Mesenchymal stem cell (in vitro differentiated cells and primary cell): ENCODE results near the gene CNTLN.
"Not testable (repeated sequence)": the region's sequence is repeated elsewhere in the genome, so short reads cannot be mapped to it uniquely, and the experiment has no call there.

ENCODE experiments used
- DNase-seq: peaks from one replicate; pipeline ENCODE4 v3.0.0-alpha.2; 2013
- H2AFZ ChIP-seq: one replicate; pipeline ENCODE4 v1.6.1; 2013; ENCODE audit warnings: low read depth, mild to moderate bottlenecking, control low read depth, inconsistent platforms, low read length, moderate library complexity
- H2AK5ac ChIP-seq: 2 replicates; pipeline ENCODE4 v1.6.1; 2013; ENCODE audit warnings: low read length, moderate library complexity, mild to moderate bottlenecking, inconsistent platforms; ENCODE audit not compliant: severe bottlenecking
- H2BK120ac ChIP-seq: one replicate; pipeline ENCODE4 v1.6.1; 2013; ENCODE audit warnings: low read depth, mild to moderate bottlenecking, inconsistent platforms, low read length, moderate library complexity
- H2BK12ac ChIP-seq, 2 experiments: one replicate each; pipeline ENCODE4 v1.6.1; 2013; ENCODE audit warnings: inconsistent platforms in 2 of 2, low read length in 2 of 2, mild to moderate bottlenecking in 2 of 2, moderate library complexity in 2 of 2, control low read depth in 1 of 2
- H2BK15ac ChIP-seq: one replicate; pipeline ENCODE4 v1.6.1; 2013; ENCODE audit warnings: mild to moderate bottlenecking, low read depth, inconsistent platforms; ENCODE audit not compliant: poor library complexity, severe bottlenecking
- H2BK5ac ChIP-seq: 2 replicates; pipeline ENCODE4 v1.6.1; 2013; ENCODE audit warnings: low read depth, mild to moderate bottlenecking, low read length, control low read depth, inconsistent platforms; ENCODE audit not compliant: poor library complexity, severe bottlenecking
- H3K14ac ChIP-seq, 2 experiments: one replicate each; pipeline ENCODE4 v1.6.1; 2013; ENCODE audit warnings: inconsistent platforms in 2 of 2, low read length in 2 of 2, control low read depth in 1 of 2, mild to moderate bottlenecking in 1 of 2, moderate library complexity in 1 of 2
- H3K18ac ChIP-seq, 2 experiments: one replicate each; pipeline ENCODE4 v1.6.1; 2013; ENCODE audit warnings: inconsistent platforms in 2 of 2, low read length in 2 of 2, control low read depth in 1 of 2, low read depth in 1 of 2, mild to moderate bottlenecking in 1 of 2
- H3K23ac ChIP-seq, 2 experiments: one replicate each; pipeline ENCODE4 v1.6.1; 2013; ENCODE audit warnings: inconsistent platforms in 2 of 2, low read length in 2 of 2, mild to moderate bottlenecking in 2 of 2, moderate library complexity in 2 of 2, control low read depth in 1 of 2
- H3K27ac ChIP-seq: 2 replicates; pipeline ENCODE4 v1.5.1; 2013; ENCODE audit warnings: mild to moderate bottlenecking, moderate library complexity, low read length, control low read depth, inconsistent platforms; ENCODE audit not compliant: poor library complexity, severe bottlenecking
- H3K27me3 ChIP-seq, 2 experiments: 2 replicates each; pipeline versions ENCODE4 v1.6.1 to v1.7.0; 2013; ENCODE audit warnings: low read length in 2 of 2, mild to moderate bottlenecking in 2 of 2, moderate library complexity in 2 of 2, control low read depth in 1 of 2, inconsistent platforms in 1 of 2; ENCODE audit not compliant: control insufficient read depth in 1 of 2, insufficient read depth in 1 of 2
- H3K36me3 ChIP-seq, 2 experiments: 2 replicates each; pipeline versions ENCODE4 v1.6.1 to v1.7.0; 2013; ENCODE audit warnings: low read length in 2 of 2, control low read depth in 1 of 2, inconsistent platforms in 1 of 2, low read depth in 1 of 2, mild to moderate bottlenecking in 1 of 2; ENCODE audit not compliant: insufficient read depth in 2 of 2, control insufficient read depth in 1 of 2
- H3K4ac ChIP-seq, 2 experiments: one replicate each; pipeline ENCODE4 v1.6.1; 2013; ENCODE audit warnings: inconsistent platforms in 2 of 2, low read length in 2 of 2, mild to moderate bottlenecking in 2 of 2, moderate library complexity in 2 of 2, control low read depth in 1 of 2, low read depth in 1 of 2
- H3K4me1 ChIP-seq: 2 replicates; pipeline ENCODE4 v1.6.1; 2013; ENCODE audit warnings: low read depth, low read length, control low read depth; ENCODE audit not compliant: control insufficient read depth, insufficient read depth
- H3K4me2 ChIP-seq: 2 replicates; pipeline ENCODE4 v1.6.1; 2013; ENCODE audit warnings: low read length, mild to moderate bottlenecking, inconsistent platforms; ENCODE audit not compliant: poor library complexity, severe bottlenecking
- H3K4me3 ChIP-seq, 2 experiments: 2 replicates each; pipeline versions ENCODE4 v1.5.1 to v1.7.0; 2013; ENCODE audit warnings: low read length in 2 of 2, mild to moderate bottlenecking in 2 of 2, control low read depth in 1 of 2, low read depth in 1 of 2; ENCODE audit not compliant: insufficient read depth in 1 of 2
- H3K79me1 ChIP-seq: replicated peaks from 2 replicates; pipeline ENCODE4 v1.6.1; 2013; ENCODE audit warnings: mild to moderate bottlenecking, control low read depth, low read length, inconsistent platforms; ENCODE audit not compliant: poor library complexity, severe bottlenecking
- H3K9ac ChIP-seq: 2 replicates; pipeline ENCODE4 v1.7.0; 2013; ENCODE audit warnings: mild to moderate bottlenecking, low read length, moderate library complexity
- H3K9me3 ChIP-seq: 2 replicates; pipeline ENCODE4 v1.7.0; 2013; ENCODE audit warnings: mild to moderate bottlenecking, low read length; ENCODE audit not compliant: control insufficient read depth
- H4K8ac ChIP-seq: one replicate; pipeline ENCODE4 v1.6.1; 2013; ENCODE audit warnings: inconsistent platforms, mild to moderate bottlenecking, low read length, moderate library complexity
- H4K91ac ChIP-seq: one replicate; pipeline ENCODE4 v1.6.1; 2013; ENCODE audit warnings: mild to moderate bottlenecking, low read length, inconsistent platforms
- WGBS: methylation state at CpG from one replicate; pipeline ENCODE4 v1.1.7; 2013; ENCODE audit warnings: mixed read lengths; 5-methylcytosine and 5-hydroxymethylcytosine counted together

The CNTLN gene

GRCh38 chr9:17521100-17521855 is 386.4 kb downstream of the CNTLN start:
- H4K8ac ChIP-seq = no peak overlapping the region
- H3K23ac ChIP-seq = no peak overlapping the region
- no peak overlapping the region for H3K27ac ChIP-seq
- H3K4me1 ChIP-seq = no peaks in the 10 kb centered on the region
- H3K4me3 ChIP-seq = no peak overlapping the region
- H2AK5ac ChIP-seq = no peak overlapping the region
- H2BK12ac ChIP-seq = no peak overlapping the region
- no peak overlapping the region for H2AFZ ChIP-seq
- no peaks in the 10 kb centered on the region for H3K27me3 ChIP-seq
- H3K9ac ChIP-seq = no peak overlapping the region
- H2BK120ac ChIP-seq = no peak overlapping the region
- H3K36me3 ChIP-seq = no peaks in the 10 kb centered on the region
- H3K79me1 ChIP-seq = no peaks in the 10 kb centered on the region
- H3K14ac ChIP-seq = no peak overlapping the region
- no peak overlapping the region for H3K18ac ChIP-seq
- H3K9me3 ChIP-seq = no peaks in the 10 kb centered on the region
- no peak overlapping the region for H3K4me2 ChIP-seq
- H3K4ac ChIP-seq = no peak overlapping the region
- no peak overlapping the region for H4K91ac ChIP-seq
- no peak overlapping the region for H2BK15ac ChIP-seq
- 73% methylated on average over 2 of the region's 3 CpGs for WGBS
- no peak overlapping the region for H2BK5ac ChIP-seq
- DNase-seq = no peak

DNA sequence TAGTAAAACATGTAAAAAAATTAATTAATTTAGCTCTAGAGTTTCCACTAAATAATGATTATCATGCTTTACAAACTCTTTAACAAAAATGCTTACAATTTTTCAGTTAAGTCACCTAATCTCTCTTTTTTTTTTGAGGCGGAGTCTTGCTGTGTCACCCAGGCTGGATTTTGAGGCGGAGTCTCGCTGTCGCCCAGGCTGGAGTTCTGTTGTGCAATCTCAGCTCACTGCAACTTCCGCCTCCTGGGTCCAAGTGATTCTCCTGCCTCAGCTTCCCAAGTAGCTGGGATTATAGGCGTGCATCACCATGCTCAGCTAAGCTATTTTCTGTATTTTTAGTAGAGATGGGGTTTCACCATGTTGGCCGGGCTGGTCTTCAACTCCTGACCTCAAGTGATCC is 391.9 kb downstream of the CNTLN start:
- H4K91ac ChIP-seq, H3K9me3 ChIP-seq, DNase-seq, H3K27me3 ChIP-seq, H2AFZ ChIP-seq, H2BK120ac ChIP-seq, H2BK5ac ChIP-seq, H3K9ac ChIP-seq, H3K4ac ChIP-seq, H2AK5ac ChIP-seq, H2BK12ac ChIP-seq, H3K36me3 ChIP-seq, H3K4me3 ChIP-seq, H3K27ac ChIP-seq, H3K4me1 ChIP-seq, H3K18ac ChIP-seq, H4K8ac ChIP-seq, H3K4me2 ChIP-seq, H3K79me1 ChIP-seq, H3K14ac ChIP-seq, H3K23ac ChIP-seq, H2BK15ac ChIP-seq: not testable (repeated sequence)
- WGBS = 84% methylated on average over 7 of the region's 7 CpGs

DNA sequence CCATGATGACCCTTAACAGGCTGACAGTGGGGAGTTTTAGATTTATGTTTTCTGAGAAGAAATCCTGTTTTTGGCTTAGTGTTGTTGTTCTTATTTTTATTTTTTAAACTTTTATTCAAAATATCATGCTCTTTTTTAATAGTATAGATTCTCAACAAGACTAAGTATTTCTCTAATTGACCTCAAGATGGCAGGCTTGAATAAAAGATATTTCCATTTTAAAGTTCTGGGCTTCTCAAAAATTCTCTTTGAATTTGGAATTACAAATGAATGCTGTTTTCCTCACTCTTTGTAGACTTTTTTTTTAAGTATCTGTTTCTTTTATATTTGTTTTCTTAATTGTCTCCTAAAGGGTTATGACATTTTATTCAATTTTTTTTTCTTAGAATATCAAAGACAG is 394.0 kb downstream of the CNTLN start:
- H3K4me3 ChIP-seq = no peak overlapping the region
- no peak overlapping the region for H3K4me2 ChIP-seq
- H3K4ac ChIP-seq = no peak overlapping the region
- no peaks in the 10 kb centered on the region for H3K4me1 ChIP-seq
- no peak overlapping the region for H3K18ac ChIP-seq
- no peak overlapping the region for H2BK15ac ChIP-seq
- H3K27me3 ChIP-seq = no peaks in the 10 kb centered on the region
- no peak overlapping the region for H2BK5ac ChIP-seq
- no peak overlapping the region for H4K91ac ChIP-seq
- H3K14ac ChIP-seq = no peak overlapping the region
- H2AFZ ChIP-seq = no peak overlapping the region
- no peaks in the 10 kb centered on the region for H3K36me3 ChIP-seq
- no peak overlapping the region for H4K8ac ChIP-seq
- H3K79me1 ChIP-seq = no peaks in the 10 kb centered on the region
- peak; percentile 17 for DNase-seq
- no peaks in the 10 kb centered on the region for H3K9me3 ChIP-seq
- H2BK12ac ChIP-seq = no peak overlapping the region
- no peak overlapping the region for H2BK120ac ChIP-seq
- H3K9ac ChIP-seq = no peak overlapping the region
- no peak overlapping the region for H3K23ac ChIP-seq
- no peak overlapping the region for H2AK5ac ChIP-seq
- H3K27ac ChIP-seq = no peak overlapping the region

DNA sequence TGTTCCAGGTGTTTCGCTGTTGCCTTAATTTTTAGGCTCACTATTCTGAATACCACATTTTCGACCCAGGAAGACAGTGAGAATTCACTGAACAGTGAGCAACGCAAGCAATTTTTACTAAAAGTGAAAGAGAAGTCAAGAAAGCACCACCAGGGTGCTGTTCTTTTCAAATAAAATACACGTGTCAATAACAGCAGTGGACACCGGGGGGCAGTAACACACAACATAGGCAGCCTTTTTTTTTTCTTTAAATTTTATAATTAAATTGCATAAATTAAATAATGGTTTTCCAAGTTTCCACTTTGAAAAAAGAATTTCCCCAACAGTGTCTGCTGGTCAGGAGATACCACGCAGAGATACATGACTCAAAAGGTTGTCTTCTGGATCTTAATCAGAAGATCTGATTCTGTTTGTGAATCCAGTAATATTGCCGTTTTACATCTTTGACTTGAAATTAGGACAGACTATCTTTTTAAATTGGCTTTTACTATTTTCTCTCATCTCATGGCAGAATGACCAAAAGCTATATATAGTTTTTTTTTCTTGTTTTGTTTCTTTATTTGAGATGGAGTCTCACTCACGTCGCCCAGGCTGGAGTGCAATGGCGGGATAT is 396.9 kb downstream of the CNTLN start:
- H3K36me3 ChIP-seq = no peaks in the 10 kb centered on the region
- H3K14ac ChIP-seq = no peak overlapping the region
- H3K18ac ChIP-seq = no peak overlapping the region
- no peak overlapping the region for H2AFZ ChIP-seq
- H3K4ac ChIP-seq = no peak overlapping the region
- 48% methylated on average over 7 of the region's 10 CpGs for WGBS
- H3K9ac ChIP-seq = peak overlapping the region; percentile 78
- DNase-seq = peak; percentile 63
- H3K79me1 ChIP-seq = no peaks in the 10 kb centered on the region
- no peak overlapping the region for H3K27ac ChIP-seq
- no peak overlapping the region for H2BK15ac ChIP-seq
- peak overlapping the region in 1 of 2 experiments; percentile 57 for H3K4me3 ChIP-seq
- no peak overlapping the region for H3K4me2 ChIP-seq
- H3K23ac ChIP-seq = no peak overlapping the region
- H2BK12ac ChIP-seq = no peak overlapping the region
- H3K27me3 ChIP-seq = peaks cover 3 to 10% of the 10 kb centered on the region in 2 experiments
- no peak overlapping the region for H2BK5ac ChIP-seq
- H4K91ac ChIP-seq = no peak overlapping the region
- no peak overlapping the region for H4K8ac ChIP-seq
- no peak overlapping the region for H2BK120ac ChIP-seq
- H3K4me1 ChIP-seq = no peaks in the 10 kb centered on the region
- no peak overlapping the region for H2AK5ac ChIP-seq
- no peaks in the 10 kb centered on the region for H3K9me3 ChIP-seq
